Glomerular endothelial cell (primary cell): Measurements from ENCODE around the gene TDRD7. TPM values are rescaled to one million over a fixed set of nuclear protein-coding genes. Genes with fewer than 3 reads are reported as not detected.

Experiments used
- DNase-seq: peaks from one replicate; pipeline ENCODE4 v3.0.0-alpha.2; 2011; ENCODE audit warnings: low read depth, low spot score; ENCODE audit errors: extremely low read depth
- total RNA-seq: library from RNA; depleted of rRNA; stranded (reverse); fragments of >200 nt; gene quantifications from 2 replicates; pipeline ENCODE4 v1.2.3, GENCODE V29; 2015

Gene TDRD7
- total RNA-seq, 1 donor from 2014 or later: 13.5 TPM

- no peak for DNase-seq
Observed at GRCh38 chr9:97503862-97504210, 91.9 kb downstream of the TDRD7 start.

- no peak for DNase-seq
Observed at GRCh38 chr9:97504381-97505216, 92.7 kb downstream of the TDRD7 start.

GRCh38 chr9:97505845-97506244 lies 93.9 kb downstream of the TDRD7 start:
- DNase-seq: no peak

- no peak for DNase-seq
Observed at GRCh38 chr9:97506306-97506705, 94.4 kb downstream of the TDRD7 start.

GRCh38 chr9:97506787-97507186 lies 94.9 kb downstream of the TDRD7 start:
- no peak for DNase-seq

- no peak for DNase-seq
Observed at GRCh38 chr9:97507428-97507984, 95.6 kb downstream of the TDRD7 start.

- no peak for DNase-seq
Observed at GRCh38 chr9:97508852-97509251, 97.0 kb downstream of the TDRD7 start.

GRCh38 chr9:97510797-97511654 lies 99.1 kb downstream of the TDRD7 start:
- DNase-seq: peak; percentile 71

- no peak for DNase-seq
Observed at GRCh38 chr9:97511655-97512427, 99.9 kb downstream of the TDRD7 start.

GRCh38 chr9:97512966-97513560 lies 101.2 kb downstream of the TDRD7 start:
- no peak for DNase-seq

- no peak for DNase-seq
Observed at GRCh38 chr9:97514531-97514930, 102.6 kb downstream of the TDRD7 start.

GRCh38 chr9:97515662-97516061 lies 103.8 kb downstream of the TDRD7 start:
- DNase-seq: no peak

- no peak for DNase-seq
Observed at GRCh38 chr9:97516111-97516510, 104.2 kb downstream of the TDRD7 start.

GRCh38 chr9:97517331-97518089 lies 105.6 kb downstream of the TDRD7 start:
- no peak for DNase-seq

- DNase-seq: no peak
Observed at GRCh38 chr9:97518166-97518908, 106.4 kb downstream of the TDRD7 start.

- peak; percentile 82 for DNase-seq
Observed at GRCh38 chr9:97518909-97519307, 107.0 kb downstream of the TDRD7 start.

- no peak for DNase-seq
Observed at GRCh38 chr9:97519441-97519970, 107.6 kb downstream of the TDRD7 start.

GRCh38 chr9:97521576-97522333 lies 109.9 kb downstream of the TDRD7 start:
- no peak for DNase-seq
